ENCODE measurements around the gene AMH.
"Not testable (repeated sequence)": the region's sequence is repeated elsewhere in the genome, so short reads cannot be mapped to it uniquely, and the experiment has no call there.

Gene AMH

DNA sequence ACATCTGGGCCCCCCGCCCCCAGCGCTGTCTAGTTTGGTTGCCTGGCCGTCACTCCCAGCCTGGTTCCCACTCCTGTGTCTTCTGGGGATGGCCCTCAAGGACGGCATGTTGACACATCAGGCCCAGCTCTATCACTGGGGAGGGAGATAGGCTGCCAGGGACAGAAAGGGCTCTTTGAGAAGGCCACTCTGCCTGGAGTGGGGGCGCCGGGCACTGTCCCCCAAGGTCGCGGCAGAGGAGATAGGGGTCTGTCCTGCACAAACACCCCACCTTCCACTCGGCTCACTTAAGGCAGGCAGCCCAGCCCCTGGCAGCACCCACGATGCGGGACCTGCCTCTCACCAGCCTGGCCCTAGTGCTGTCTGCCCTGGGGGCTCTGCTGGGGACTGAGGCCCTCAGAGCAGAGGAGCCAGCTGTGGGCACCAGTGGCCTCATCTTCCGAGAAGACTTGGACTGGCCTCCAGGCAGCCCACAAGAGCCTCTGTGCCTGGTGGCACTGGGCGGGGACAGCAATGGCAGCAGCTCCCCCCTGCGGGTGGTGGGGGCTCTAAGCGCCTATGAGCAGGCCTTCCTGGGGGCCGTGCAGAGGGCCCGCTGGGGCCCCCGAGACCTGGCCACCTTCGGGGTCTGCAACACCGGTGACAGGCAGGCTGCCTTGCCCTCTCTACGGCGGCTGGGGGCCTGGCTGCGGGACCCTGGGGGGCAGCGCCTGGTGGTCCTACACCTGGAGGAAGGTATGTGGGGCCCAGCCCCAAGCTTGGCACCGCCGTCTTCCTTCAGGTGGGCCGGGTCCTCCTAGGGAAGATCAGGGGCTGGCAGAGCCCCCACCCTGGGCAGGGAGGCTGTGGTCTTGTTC lies at the start of gene AMH:
Gene AMH, plus strand, starts transcription at position 314 of the 857 bp plus-strand sequence. Its CDS starts 10 bp downstream, at position 324.
- DNase-seq, result no peak

DNA sequence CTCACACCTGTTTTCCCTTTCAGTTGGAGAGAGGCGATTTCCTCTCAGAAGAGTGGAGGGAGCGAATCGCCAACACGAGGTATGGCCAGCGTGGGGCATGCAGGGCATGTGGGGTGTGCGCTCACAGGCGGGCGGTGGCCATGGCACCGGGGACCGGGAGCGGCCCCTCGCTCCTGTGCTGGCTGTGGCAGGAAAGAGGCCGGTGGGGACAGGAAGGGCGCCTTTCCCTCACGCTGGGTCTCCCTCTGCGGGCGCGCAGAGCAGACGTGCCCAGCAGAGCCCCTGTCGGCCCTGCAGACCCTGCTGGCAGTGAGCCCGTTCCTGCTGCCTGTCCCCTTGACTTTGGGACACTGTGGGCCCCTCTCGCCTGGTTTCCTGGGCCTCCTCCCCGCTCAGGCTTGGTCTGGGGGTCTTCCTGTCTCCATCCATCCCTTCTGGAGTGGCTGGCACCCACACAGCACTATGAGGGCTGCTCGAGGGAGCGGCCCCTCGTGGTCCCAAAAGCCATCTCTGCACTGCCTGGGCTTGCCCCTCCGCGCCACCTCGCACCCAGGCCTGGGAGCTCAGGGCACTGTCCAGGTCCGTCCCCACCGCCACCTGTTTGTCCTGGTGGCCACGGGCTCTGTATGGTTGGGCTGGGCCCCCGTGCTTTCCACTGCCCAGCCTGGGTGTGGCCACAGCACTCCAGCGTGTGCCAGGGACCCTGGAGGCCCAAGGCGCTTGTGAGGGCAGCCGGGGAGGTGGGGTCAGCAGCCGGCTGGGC lies 49.1 kb upstream of the AMH start:
- DNase-seq, result no peak

DNA sequence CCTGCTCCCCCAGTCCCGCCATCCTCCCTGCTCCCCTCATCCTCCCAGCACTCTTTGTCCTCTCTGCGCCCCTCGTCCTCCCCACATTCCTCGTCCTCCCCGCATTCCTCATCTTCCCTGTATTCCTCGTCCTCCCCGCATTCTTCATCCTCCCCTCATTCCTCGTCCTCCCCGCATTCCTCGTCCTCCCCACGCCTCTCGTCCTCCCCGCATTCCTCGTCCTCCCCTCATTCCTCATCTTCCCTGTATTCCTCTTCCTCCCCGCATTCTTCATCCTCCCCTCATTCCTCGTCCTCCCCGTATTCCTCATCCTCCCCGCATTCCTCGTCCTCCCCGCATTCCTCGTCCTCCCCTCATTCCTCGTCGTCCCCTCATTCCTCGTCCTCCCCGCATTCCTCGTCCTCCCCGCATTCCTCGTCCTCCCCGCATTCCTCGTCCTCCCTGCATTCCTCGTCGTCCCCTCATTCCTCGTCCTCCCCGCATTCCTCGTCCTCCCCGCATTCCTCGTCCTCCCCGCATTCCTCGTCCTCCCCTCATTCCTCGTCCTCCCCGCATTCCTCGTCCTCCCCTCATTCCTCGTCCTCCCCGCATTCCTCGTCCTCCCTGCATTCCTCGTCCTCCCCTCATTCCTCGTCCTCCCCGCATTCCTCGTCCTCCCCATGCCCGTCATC lies 48.4 kb upstream of the AMH start:
- not testable (repeated sequence) for DNase-seq

DNA sequence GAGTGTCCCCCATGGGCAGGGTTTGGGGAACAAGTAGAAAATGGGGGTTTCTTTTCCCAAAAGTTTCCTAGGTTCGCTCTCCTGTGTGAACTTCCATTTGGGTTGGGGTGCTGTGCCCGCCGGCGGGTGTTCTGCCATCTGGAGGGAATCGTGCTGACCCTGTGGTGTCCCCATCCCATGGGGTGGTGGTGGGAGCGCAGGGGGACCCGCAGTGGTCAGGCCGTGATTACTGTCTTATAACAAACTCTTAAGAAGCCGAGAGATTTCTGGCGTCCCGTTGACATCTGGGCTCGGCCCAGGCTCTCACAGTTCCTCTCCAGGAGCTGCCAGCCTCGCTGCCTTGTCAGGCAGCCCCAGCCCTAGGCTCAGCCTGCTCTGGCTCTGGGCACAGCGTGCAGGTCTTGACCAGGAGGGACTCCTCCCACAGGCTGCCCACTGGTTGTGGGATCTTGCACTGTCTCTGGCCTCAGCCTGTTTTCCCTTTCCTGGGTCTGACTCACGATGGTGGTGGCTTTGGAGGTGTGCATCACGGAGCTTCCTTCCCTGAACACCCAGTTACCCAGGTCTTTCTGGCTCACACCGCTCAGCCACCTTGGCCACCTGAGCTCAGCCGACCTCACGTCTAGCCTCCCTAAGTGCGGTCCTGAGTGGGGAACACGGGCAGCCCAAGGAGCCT lies 47.5 kb upstream of the AMH start:
- DNase-seq, result no peak

- DNase-seq, result no peak
Measured at GRCh38 chr19:2202366-2202765, 46.8 kb upstream of the AMH start.

DNA sequence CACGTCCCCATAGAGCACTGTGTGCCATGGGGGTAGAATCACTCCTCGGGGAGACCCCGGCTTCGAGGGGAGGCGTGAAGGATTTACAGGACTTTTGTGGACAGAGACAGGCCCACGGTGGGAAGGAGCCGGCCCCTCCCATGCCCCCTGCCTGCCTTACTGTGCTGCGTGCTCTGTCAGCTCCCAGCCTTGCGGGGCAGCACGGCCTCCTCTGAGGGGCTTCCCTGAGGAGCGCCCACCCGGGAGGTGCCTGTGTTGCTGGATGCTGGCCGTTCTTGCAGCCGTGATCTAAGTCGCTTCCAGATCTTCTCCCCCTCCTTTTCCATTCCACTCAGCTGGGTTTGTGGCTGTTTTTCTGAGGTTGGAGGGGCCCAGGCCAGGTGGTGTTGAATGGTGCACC lies 42.1 kb upstream of the AMH start:
- DNase-seq, result no peak

DNA sequence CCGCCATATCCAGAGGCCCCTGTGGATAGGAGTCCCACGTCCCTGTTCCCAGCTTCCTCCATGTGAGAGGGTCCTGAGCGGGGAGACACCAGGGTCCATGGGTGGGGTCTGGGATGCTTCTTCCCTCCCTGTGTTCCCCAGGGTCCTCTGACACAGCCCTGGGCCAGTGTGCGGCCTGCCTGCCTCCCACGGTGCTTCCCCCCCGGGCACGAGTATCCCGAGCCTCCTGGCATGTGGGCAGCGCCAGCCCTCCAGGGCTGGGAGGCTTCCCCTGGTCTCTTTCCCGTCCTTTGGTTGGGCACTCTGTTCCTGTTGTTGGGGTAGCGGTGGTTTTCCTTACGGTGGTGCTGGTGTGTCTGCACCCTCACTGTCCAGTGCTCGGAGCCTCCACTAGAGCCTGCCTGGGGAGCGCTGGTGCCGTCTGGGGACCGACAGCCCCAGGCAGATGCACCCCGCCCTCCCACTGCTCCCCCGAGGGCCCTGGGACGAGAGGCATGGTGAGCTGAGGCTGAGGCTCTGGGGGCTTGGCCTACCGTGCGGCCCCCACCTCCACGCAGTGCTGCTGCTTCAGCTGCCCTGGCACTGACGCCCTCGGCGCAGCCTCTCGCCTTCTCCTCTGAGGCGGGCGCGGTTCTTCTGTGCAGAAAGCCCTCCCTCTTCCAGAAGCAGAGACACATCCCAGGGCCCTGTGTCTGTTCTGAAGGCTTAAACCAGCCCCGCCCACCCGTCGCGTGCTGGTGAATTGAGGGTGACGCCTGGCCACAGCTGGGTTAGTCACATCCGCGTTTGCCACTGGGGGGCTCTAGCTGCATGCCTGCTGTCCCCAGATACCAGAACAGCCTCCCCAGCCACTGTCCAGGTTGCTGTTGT lies 40.9 kb upstream of the AMH start:
- DNase-seq, result peak; percentile 22

DNA sequence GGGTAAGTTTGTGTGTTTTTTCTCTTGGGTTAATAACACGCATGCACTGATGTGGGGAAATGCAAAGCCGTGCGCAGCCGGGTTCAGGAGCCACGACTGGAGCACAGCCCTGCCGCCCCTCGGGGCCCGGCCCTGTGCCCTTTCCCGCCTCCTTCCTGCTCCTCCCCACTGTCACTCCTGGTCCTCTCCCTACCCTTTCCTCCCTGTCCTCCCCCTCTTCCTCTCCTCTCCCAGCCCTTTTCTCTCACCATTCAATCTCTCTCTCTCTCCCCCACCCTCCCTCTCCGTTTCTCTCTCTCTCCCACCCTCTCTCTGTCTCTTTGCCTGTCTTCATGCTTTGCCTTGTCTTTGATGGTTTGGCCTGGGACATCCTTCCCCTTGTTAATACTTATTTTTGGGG lies 40.1 kb upstream of the AMH start:
- no peak for DNase-seq

GRCh38 chr19:2209408-2209807 lies 39.7 kb upstream of the AMH start:
- no peak for DNase-seq

- no peak for DNase-seq
Measured at GRCh38 chr19:2210206-2210605, 38.9 kb upstream of the AMH start.

DNA sequence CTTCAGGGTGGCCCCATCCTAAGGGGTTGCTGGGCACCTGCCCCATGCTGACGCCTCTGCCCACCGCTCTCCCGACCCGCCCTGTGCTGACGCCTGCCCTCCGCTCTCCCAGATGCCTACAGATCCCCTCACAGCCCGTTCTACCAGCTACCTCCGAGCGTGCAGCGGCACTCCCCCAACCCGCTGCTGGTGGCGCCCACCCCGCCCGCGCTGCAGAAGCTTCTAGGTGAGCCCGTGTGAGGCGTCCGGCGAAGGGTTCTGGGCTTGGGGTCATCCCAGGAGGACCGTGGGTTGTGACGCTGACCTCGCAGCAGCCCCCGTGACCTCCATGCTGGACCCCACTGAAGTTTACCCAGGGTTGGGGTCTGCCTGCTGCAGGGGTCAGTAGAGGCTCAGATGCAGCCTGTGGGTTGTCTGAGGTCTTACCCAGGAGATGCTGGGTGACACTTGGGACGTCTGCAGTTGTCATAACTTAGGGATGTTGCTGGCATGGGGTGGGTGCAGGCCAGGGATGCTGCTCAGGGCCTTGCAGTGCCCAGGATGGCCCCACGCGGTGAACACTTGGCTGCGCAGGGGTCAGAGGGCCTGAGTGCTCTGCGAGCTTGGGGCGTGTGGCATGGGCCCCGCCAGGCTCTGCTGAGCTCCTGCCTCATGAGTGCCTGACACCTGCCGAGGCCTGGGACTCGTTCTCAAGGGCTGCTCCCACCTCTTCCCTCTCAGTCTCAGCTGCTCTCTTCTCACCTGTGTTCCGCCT lies 38.0 kb upstream of the AMH start:
- DNase-seq, result no peak

DNA sequence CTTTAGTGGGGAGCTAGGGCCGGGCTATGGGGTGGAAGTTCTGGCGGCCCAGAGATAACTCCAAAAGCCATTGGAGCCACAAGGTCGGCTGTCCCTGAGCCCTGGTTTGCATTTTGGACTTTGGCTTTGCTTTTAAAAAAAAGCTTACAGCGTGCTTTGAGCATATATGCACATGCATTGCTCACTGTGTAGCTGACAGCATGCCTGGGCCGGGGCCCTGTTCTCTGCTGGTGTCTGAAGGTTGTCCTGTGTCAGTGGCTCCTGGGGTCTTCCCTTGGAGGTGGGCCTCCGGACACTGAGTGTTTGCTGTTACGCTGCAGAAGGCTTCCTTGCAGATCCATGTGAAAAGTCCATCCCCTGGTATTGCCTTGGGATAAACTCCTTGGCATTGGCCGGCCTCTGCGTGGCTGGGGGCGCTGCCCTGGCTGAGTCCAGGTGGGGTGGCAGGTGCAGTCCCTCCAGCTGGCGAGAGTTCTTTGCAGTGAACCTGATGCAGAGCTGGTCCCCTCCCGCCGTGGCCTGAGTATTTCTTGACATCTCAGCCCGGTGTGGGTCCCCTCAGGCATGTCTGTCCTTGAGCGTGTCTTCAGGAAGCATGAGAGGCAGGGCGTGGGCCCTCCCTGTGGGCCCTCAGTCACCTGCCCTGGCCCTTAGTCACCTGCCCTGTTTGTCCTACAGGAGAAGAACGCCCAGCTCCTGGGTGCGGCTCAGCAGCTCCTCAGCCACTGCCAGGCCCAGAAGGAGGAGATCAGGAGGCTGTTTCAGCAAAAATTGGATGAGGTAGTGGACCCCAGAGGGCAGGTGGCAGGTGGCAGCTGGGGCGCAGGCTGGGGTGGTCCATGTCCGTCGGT lies 36.0 kb upstream of the AMH start:
- DNase-seq, result no peak

DNA sequence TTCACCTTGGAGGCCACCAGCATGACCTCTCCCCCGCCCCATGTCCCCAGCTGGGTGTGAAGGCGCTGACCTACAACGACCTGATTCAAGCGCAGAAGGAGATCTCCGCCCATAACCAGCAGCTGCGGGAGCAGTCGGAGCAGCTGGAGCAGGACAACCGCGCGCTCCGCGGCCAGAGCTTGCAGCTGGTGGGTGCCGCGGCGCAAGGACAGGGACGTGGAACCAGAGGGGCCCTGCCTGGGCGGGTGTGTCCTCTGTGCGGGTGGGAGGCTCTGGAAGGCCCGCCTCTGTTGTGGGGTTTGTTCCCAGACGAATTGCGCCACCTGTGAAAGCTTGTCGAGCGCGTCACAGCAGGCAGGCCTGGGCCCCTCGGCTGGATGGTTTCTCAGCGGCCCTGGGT lies 35.3 kb upstream of the AMH start:
- DNase-seq, result no peak

- no peak for DNase-seq
Measured at GRCh38 chr19:2214251-2214650, 34.9 kb upstream of the AMH start.

- peak; percentile 48 for DNase-seq
Measured at GRCh38 chr19:2215281-2215751, 33.8 kb upstream of the AMH start.

DNA sequence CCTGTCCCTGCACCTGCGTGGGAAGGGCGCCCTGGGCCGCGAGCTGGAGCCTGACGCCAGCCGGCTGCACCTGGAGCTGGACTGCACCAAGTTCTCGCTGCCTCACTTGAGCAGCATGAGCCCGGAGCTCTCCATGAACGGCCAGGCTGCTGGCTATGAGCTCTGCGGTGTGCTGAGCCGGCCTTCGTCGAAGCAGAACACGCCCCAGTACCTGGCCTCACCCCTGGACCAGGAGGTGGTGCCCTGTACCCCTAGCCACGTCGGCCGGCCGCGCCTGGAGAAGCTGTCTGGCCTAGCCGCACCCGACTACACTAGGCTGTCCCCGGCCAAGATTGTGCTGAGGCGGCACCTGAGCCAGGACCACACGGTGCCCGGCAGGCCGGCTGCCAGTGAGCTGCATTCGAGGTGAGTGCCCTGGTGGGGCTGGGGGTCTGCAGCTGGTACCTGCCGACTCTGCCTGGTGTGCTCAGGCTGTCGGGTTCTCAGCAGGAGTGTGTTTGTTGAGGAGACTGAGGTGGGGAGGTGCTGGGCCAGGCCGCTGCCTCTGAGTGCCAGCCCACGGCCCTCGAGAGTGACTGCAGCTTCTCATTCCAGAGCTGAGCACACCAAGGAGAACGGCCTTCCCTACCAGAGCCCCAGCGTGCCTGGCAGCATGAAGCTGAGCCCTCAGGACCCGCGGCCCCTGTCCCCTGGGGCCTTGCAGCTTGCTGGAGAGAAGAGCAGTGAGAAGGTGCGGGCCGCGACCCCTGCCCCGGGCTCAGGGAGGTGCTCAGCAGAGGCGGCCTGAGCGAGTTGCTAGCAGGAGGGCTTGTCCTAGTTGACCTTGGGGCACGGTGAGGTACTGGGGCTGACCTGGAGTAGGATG lies 32.5 kb upstream of the AMH start:
- no peak for DNase-seq

GRCh38 chr19:2217591-2217990 lies 31.5 kb upstream of the AMH start:
- no peak for DNase-seq

DNA sequence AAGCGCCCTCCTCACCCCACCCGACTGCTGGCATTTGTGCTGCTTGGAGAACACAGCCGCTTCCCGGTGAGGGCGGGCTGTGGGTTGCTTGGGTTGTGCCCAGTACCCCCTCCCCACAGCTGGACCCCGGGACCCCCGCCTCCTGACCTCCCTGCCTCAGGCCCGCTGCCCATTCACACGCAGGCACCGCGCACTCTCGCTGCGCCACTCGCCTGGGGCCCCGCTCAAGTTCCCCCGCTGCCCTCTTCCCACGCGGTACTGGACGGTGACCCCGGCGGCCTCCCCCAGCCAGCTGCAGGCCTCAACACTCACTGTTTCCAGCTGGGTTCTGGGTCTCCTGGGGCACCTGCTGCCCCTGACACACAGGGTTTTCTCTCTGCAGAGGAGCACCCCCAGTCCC lies 29.4 kb upstream of the AMH start:
- DNase-seq, result no peak

- DNase-seq, result no peak
Measured at GRCh38 chr19:2221250-2221831, 27.8 kb upstream of the AMH start.
